Activated gamma-delta T cell treated with anti-CD3 and anti-CD28 coated beads, Interleukin-2, amount 50 U/mL, for 16 hours (primary cell): ENCODE measurements around the gene HOXB4.

Source experiments
- DNase-seq: peaks from one replicate; pipeline ENCODE4 v3.0.0-alpha.2; 2020; ENCODE audit warnings: low read depth

The HOXB4 gene

GRCh38 chr17:48615047-48615962 is 37.2 kb upstream of the HOXB4 start, which contains the start of gene HOXB8:
TSS of gene HOXB8 (minus strand) at chr17:48615292. CDS start at chr17:48614704, 588 bp downstream.
- DNase-seq, result no peak

- no peak for DNase-seq
Measured at GRCh38 chr17:48613862-48614694, 35.9 kb upstream of the HOXB4 start.

GRCh38 chr17:48612854-48613691 is 34.9 kb upstream of the HOXB4 start:
- DNase-seq, result no peak

GRCh38 chr17:48612456-48612853 is 34.3 kb upstream of the HOXB4 start:
- DNase-seq, result no peak

GRCh38 chr17:48611681-48612455 is 33.7 kb upstream of the HOXB4 start:
- no peak for DNase-seq

DNA sequence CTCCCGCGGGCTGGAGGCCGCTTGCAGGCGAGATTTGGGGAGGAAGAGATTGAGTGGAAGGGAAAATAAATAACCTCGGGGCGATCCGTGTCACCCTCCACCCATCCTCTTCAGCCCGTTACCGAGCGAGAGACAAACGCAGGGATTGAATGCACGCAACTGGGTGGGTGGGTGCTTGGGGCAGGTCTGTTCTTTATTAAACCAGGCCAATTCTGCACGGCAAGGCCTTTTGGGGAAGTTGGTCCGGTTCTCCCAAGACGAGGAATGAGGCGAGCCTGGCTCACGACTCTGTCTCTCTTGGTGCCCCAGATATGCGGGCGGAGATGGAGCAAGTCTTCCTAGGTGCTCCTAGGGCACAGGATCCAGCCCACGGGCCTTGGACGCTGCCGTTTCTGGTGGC is 33.1 kb upstream of the HOXB4 start:
- DNase-seq, result no peak

GRCh38 chr17:48610282-48611211 is 32.4 kb upstream of the HOXB4 start, which contains the start of gene HOXB7:
TSS of gene HOXB7 (minus strand) at chr17:48611017. CDS start at chr17:48610918, 99 bp downstream.
- no peak for DNase-seq

DNA sequence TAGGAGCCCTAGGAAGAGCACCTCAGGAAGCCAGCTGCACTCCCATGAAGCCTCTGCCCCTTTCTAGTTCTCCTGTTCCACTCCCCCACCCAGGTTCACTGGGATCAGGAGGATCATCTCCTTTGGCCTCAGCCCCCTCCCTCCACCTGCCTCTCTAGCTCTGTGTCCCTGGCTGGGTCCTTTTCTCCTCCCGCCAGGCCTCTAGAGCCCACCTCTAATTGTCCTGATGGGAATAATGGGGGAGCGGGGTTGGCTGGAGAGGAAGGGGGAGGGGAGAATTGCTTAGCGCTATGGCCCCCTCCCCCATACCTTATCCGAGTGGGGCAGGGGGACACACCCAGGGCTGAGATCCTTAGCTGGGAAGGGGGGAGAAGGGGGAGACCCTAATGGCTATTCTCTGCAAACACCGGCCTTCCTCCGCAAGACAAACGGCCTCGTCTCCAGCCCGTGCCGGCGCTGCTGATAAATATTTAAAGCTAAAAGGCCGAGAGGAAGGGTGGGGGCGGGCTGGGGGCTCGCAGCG is 31.7 kb upstream of the HOXB4 start:
- DNase-seq, result no peak

DNA sequence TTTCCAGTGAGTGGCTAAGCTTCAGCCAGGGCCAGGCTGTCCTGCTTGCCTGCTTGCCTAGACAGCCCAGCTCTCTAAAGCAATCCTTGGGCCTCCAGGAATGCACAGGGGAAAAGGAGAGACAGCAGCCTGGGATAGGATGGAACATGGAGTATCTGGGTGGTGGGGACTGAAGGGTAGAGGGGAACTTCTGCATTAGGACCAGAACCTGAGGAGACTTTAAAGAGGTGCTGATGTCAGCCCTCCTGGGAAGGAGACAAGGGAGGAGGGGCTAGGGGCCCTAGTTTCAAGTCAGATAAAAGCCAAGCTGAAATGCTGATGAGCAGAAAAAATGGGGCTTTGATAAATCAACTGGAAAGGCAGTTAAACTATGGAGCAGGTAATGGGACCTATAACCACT is 30.9 kb upstream of the HOXB4 start:
- no peak for DNase-seq

DNA sequence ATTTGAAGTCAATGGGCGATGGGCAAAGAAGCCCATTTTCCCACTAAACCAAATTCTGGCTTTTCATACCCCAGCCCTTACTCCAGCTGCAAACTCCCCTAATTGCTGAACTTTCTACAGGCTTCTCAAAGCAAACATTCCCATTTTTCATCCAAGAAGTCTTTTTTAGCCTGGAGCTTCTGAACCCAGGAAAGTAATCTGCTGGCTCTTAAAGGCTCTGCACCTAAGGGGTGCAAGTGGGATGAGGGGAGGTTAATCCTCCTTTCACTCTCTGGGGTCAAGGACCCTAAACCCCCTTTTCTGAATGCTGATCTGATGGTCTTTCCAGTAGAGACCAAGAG is 30.3 kb upstream of the HOXB4 start:
- no peak for DNase-seq

- no peak for DNase-seq
Measured at GRCh38 chr17:48606892-48607614, 28.9 kb upstream of the HOXB4 start.

GRCh38 chr17:48605991-48606891 is 28.1 kb upstream of the HOXB4 start:
- no peak for DNase-seq

DNA sequence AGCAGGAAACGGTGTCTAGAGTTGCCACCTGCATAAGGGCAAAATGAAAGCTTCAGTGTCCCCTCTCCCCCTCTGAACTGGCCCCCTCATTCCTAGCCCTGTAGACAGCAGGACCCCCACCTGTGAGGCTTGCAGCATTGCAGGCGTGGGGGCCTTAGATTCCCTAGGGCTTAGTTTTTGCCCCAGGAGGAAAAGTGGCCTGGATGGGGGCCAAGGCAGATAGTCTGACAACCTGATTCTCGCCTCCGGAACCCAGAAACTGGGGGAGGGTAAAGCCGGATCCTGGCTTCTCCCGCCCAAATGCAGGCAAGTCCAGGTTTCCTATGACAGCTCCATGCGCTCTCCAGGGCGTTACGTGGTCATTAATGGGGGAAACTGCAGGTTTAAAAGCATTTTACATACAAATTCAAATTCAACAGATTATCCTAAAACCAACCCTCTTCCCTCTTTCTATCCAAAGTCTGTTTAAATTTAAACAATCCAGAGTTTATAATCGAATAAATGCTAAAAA is 27.3 kb upstream of the HOXB4 start:
- no peak for DNase-seq

DNA sequence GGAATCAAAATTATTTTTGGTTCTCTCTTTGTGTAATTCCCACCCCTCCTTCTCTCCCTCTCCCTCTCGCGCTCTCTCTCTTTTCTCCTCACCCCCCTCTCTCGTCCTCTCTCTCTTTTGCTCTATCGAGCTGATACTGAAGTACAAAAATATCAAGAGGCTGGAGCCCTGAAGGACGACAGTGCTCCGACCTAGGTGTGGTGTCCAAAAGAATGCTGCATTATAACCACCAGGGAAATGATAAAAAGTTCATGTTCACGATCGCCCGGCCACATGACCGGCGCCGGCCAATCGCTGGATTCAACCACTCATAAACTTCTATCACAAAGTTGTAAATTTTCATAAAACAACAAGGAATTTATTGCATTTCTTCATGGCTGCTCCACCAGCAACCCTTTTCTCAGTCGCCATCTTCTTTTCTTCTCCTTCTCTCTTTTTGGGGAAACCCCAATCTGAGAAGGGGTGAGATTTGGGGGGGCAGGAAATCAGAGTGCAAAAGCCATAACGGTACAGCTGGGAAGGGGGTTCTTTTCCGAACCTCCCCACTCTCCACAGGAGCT is 26.7 kb upstream of the HOXB4 start, which contains the start of gene HOXB6:
Gene HOXB6 (minus strand): TSS at position 217 of the 560 bp plus-strand sequence. CDS start 6,836 bp downstream, outside the sequence.
- DNase-seq, result no peak

GRCh38 chr17:48603959-48604769 is 26.0 kb upstream of the HOXB4 start:
- no peak for DNase-seq
